NCI-H2227 treated with DMSO at 0.1 percent for 48 hours (cell line): Measurements from ENCODE around the gene IQSEC2.

ENCODE experiments used
- DNase-seq: peaks from one replicate; lab custom pipeline; 2025; lab: John Stamatoyannopoulos, UW

The IQSEC2 gene

DNA sequence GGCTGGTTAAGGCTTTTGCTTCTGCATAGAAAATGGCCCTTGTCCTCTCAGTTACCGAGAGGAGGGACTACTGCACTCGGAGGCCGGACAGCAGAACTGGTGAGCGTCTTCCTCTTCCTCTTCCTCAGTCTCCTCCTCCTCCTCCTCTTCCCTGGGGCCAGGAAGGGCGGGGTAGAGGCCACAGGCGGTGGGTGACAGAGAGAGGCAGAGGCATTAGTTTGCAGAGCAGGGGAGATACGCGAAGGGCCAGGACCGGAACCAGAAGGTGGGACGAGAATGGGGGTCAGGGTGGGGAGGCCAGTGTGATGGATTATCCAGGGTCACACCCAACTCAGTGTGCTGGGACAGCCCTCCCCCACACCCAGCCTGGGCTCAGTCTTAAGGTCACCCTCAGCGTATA lies 14.5 kb downstream of the IQSEC2 start:
- DNase-seq: no peak

GRCh38 chrX:53265771-53266574 lies 15.4 kb downstream of the IQSEC2 start:
- DNase-seq: peak; percentile 9

- no peak for DNase-seq
These were observed 17.7 kb downstream of the IQSEC2 start for GRCh38 chrX:53263597-53264094.

DNA sequence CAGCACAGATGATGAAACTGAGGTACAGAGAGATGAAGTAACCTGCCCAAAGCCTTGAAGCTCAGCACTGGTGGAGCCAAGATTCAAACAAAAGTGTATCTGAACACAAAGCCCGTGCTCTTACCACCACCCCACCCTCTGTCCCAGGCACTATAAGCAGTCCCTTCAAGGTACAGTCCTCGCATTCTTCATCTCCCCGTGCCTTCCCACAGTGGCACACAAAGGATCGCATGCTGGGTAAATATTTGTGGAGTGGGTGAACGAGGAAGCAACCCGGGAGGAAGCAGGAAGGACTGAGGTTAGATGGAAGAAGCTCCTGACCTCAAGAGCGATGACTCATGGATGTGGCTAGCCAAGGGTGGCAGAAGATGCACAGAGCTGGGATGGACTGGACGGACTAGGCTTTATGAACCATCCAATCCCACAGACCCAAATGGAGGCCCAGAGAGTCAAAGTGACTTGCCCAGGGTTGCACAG lies 18.4 kb downstream of the IQSEC2 start:
- no peak for DNase-seq

DNA sequence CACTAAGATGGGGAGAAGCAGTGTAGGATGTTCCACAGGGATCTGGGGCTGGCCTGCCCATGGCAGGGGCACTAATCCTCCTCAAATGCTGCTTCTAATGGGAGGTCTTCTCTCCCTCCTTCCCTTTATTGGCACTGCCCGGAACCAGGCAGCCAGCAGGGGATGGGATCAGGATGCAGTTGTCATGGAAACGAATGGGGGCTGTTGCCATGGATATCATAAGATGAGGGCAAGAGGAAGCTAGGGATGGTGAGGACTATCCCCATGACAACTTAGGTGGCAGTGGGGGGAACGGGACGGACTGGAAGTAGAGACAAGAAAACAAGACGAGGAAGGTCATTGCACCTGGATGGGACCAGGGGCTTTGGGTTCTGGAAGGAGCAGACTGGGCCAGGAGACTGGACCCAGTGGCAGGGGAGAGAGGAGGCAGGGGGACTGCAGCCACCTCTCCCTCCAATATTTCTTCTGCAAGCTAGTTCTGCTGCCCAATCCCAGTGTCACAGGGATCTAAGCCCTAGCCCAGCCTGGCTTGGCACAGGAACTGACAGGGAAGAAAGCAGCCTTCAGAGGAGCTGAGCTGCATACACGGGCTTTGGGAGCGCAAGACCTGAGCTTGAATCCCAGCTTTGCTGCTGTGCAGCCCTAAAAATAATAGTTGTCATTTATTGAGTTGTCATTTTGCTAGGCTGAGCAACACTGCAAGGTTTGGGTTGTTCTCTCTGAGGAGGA lies 19.0 kb downstream of the IQSEC2 start:
- DNase-seq: peak; percentile 15

- no peak for DNase-seq
These were observed 19.9 kb downstream of the IQSEC2 start for GRCh38 chrX:53261355-53261972.

- DNase-seq: no peak
These were observed 20.5 kb downstream of the IQSEC2 start for GRCh38 chrX:53260836-53261235.

- no peak for DNase-seq
These were observed 23.5 kb downstream of the IQSEC2 start for GRCh38 chrX:53257670-53258423.

DNA sequence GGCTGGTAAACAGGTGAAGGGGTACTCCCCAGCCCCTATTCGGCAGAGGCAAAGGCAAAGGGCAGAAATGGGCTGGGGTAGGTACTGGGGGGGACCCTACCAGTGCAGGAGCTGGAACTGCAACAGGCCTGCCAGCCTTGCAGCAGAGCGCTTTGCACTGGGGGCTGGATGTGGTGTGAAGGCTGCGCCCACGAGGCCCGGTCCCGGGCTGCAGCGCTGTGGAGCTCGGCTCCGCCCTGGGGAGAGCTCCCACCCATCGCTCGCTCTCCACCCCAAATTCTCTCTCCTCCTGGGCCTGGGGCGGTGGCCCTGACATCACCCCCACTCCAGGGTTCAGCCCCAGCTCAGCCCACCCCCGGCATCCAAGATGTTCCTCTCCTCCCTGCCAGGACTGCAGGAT lies 24.2 kb downstream of the IQSEC2 start:
- DNase-seq: no peak

GRCh38 chrX:53256446-53257041 lies 24.8 kb downstream of the IQSEC2 start:
- no peak for DNase-seq

GRCh38 chrX:53255738-53256191 lies 25.6 kb downstream of the IQSEC2 start:
- DNase-seq: no peak

GRCh38 chrX:53254570-53255461 lies 26.6 kb downstream of the IQSEC2 start:
- no peak for DNase-seq

- DNase-seq: no peak
These were observed 27.9 kb downstream of the IQSEC2 start for GRCh38 chrX:53253293-53254020.

DNA sequence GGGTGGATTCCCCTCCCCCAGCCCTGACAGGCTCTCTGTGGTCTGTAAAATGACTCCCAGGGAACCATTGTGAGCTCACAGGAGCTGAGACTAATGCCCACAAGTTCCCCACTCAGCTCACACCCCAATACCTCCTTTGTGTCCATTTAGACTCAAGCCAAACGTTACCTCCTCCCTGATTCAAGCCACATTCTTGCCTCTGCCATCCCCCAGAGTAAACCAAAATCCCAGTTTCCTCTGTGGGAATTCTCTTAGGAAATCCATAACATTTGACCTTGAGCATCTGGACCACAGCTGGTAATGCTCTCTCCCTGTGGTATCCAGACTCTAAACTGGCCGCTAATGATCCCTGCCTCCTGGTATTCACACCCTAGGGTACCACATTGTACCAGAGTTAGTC lies 30.1 kb downstream of the IQSEC2 start:
- no peak for DNase-seq

DNA sequence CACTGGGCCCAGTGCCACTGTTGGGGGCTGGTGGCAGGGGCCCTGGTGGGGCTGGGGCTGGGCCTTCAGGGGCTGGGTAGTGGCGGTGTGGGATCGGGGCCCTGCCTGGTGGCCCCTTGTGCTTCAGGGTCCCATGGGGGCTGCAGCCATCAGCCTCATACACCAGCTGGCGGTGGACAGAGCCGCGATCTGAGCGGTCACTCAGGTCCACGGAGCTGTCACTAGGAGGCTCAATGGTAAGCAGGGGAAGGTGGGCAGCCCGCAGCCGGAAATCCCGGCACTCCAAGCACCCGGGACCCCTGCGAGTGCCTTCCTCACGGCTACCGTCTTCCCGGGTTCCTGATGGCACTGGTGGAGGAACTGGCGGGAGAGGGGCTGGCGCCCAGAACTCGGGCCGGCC lies 30.8 kb downstream of the IQSEC2 start:
- no peak for DNase-seq

DNA sequence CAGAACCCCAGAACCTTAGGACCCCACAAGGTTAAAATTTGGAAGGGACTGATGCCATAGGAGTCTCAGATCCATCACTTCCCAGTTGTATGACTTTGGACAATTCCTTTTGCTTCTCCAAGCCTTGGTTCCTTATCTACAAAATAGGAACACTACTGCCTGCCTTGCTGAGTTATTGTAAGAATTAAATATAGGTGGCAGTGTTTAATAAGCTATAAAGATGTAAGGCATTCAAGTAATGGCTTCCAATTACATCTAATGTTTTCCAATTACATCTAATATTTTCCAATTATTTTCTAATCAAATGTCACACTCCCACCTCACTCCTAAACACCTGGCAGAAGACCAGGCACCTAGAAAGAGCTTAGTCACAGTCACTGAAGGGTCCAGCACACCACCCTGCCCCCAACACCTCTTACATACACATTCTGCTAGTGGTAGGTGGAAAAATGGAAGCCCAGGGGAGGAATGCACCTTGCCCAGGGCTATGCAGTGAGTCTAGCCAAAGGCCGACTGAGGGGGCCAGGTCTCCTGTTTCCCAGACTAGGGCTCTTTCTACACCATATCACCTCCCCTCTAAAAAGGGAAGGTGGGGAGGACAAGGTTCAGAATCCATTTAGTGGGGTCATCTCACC lies 31.9 kb downstream of the IQSEC2 start:
- DNase-seq: no peak

DNA sequence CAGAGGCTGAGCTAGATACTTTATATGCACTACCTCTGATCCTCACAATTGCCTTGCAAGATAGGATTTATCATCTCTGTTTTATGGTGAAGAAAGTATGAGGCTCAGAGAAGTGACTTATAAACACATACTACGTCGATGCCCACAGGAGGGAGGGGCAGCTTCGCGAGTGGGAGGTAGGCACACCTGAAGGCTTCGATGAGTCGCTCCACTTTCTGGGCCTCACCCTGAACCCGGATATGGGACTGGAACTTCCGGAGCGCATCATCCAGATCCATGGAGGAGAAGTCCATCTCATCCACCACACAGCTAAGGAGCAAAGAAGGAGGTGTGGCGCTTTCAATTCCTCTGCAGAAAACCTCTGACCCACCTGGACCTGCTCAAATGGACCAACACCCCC lies 33.5 kb downstream of the IQSEC2 start:
- DNase-seq: no peak

GRCh38 chrX:53246231-53246630 lies 35.2 kb downstream of the IQSEC2 start:
- no peak for DNase-seq

DNA sequence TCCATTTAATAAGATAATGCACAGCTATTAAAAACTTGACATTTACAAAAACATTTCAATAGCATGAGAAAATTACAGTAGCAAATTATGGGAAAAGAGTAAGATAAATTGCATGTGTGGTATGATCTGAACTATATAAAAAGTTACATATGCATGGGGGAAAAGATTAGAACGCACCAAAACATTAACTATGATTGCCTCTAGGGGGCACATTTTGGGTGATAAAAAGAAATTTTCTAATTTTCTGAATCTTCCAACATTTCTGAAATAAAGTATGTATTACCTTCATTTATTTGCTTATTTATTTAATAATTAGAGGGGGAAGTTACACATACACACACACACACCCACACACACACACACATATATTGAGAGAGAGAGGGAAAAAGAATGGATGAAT lies 36.8 kb downstream of the IQSEC2 start:
- DNase-seq: no peak
